ENCODE data around the gene SHISA9.

GRCh38 chr16:13269905-13270528 is 368.6 kb downstream of the SHISA9 start:
- TF ChIP-seq EZH2 (IDR thresholded peaks at IDR 0.05) = no peak
- TF ChIP-seq CTCF (IDR thresholded peaks at IDR 0.05) = no peak
- no peak for TF ChIP-seq EZH2phosphoT487 (IDR thresholded peaks at IDR 0.05)

All from neural progenitor cell (in vitro differentiated cells).